Bronchus fibroblast of lung (primary cell): ENCODE data around the gene IFIH1. TPM values are rescaled to one million over a fixed set of nuclear protein-coding genes. Genes with fewer than 3 reads are reported as not detected.

ENCODE experiments used
- total RNA-seq: library from RNA; depleted of rRNA; stranded (reverse); fragments of >200 nt; gene quantifications from 2 replicates; pipeline ENCODE4 v1.2.3, GENCODE V29; 2015

Gene IFIH1
- total RNA-seq: 3.3 and 4.7 TPM in 2 replicates

DNA sequence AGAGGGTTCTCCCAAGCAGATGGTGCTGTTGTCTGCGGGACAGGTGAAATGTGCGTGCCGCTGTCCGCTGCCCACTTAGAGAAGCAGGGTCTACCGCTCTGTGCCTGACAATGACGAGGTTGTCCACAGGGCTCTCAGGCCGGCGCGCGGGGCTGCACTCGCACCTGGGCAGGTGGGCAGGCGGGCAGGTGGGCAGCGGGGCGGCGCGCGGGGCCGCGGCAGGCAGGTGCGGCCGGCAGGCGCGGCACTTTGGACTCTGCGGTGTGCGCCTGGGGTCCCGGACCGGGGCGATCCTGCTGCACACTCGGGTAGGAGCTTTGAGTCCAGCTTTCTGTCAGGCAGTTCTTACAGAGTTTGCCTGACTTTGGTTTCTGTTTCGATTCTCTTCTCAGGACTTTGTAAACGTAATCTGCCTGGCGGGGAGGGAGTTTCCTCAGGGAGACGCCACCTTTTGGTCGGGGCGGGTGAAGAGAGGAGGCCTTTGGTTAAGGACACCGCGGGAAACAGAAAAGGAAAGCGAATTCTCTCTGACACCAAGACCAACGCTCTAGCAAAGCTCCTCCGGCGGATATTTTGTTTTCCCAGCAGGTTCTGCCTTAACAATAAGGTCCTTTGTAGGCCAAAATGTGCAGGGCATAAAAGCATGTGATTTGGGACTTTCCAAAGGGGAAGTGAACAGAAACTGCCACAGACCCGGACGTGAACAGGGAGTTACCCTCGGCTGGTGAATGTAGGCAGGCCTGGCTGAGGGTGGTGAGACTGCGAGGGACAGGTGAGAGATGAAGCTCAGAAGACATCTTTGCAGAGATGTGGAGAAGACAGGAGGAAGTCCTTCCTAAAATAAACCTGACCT is at the start of gene IFIH1:
IFIH1 (minus strand) TSS at position 357 of the 853 bp plus-strand sequence. CDS start 377 bp downstream, outside the sequence.

GRCh38 chr2:162343824-162344616 is 25.5 kb upstream of the IFIH1 start, which contains the start of gene GCA:
GCA (plus strand) TSS chr2:162344132; CDS start chr2:162344249, 117 bp downstream.

DNA sequence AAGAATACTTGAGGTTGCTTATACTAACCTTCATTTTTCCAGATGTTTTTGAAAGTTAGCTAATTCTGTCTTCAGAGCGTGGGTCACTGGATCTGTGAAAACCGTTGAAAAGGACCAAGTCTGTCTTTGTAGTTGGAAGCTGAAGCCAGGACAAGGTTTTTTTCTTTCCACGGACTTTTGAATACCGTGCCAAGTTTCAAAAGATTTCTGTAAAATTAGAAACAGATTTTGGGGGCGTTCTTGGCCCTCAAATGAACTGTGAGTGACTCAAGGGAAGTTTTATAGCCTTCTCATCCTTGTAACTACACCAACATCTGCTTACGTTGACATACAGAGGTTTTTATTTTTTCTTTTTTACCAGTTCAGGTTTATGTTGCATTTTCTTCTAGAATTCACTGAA is 75.2 kb downstream of the IFIH1 start, which contains the start of gene FAP:
FAP (minus strand) TSS at position 152 of the 400 bp plus-strand sequence; CDS start at position 34, 118 bp downstream.

Other genes starting within 250 kb of the IFIH1 start
- 5.9 and 7.4 TPM in 2 replicates for gene DPP4, start 244.5 kb downstream of the IFIH1 start, total RNA-seq
- not detected in 2 replicates for gene GCG, start 166.4 kb downstream of the IFIH1 start, total RNA-seq
- gene FAP, start 75.2 kb downstream of the IFIH1 start, total RNA-seq: 33.3 and 40.7 TPM in 2 replicates
- gene GCA, start 25.4 kb upstream of the IFIH1 start, total RNA-seq: 6.7 and 9.2 TPM in 2 replicates